WTC11 (cell line): ENCODE measurements around the gene ABHD10. TPM values are rescaled to one million over a fixed set of nuclear protein-coding genes. Genes with fewer than 3 reads are reported as not detected.

Source experiments
- ATAC-seq: fragments of 200-7000 bp; cut with Tn5 transposase; 2 replicates; pipeline ENCODE4 v1.10.0; 2021; ENCODE audit warnings: mild to moderate bottlenecking, moderate library complexity
- CTCF ChIA-PET: fragments of 300-600 bp; sonication (Branson Sonifier 250); formaldehyde crosslinking; loops from one replicate; lab custom pipeline; 2021; ENCODE audit warnings: antibody characterized with exemption; lab: Charles Lee
- POLR2A ChIA-PET: fragments of 350-600 bp; sonication (Branson Sonifier 250); formaldehyde crosslinking; loops from one replicate; lab custom pipeline; 2021; ENCODE audit warnings: antibody characterized with exemption; lab: Charles Lee
- DNase-seq: peaks from one replicate; pipeline ENCODE4 v3.0.0; 2021; ENCODE audit warnings: low spot score
- H3K27ac Mint-ChIP-seq: 2 replicates; pipeline ENCODE4 v1.8.0; 2021; ENCODE audit warnings: mixed read lengths
- H3K27me3 Mint-ChIP-seq: 2 replicates; pipeline ENCODE4 v1.8.0; 2021; ENCODE audit warnings: low read depth, mild to moderate bottlenecking, moderate library complexity, mixed read lengths
- H3K36me3 Mint-ChIP-seq: 2 replicates; pipeline ENCODE4 v1.8.0; 2021; ENCODE audit warnings: mixed read lengths
- H3K4me1 Mint-ChIP-seq: 2 replicates; pipeline ENCODE4 v1.8.0; 2022; ENCODE audit warnings: mixed read lengths
- H3K4me3 Mint-ChIP-seq: 2 replicates; pipeline ENCODE4 v1.8.0; 2021; ENCODE audit warnings: mild to moderate bottlenecking, moderate library complexity, mixed read lengths
- H3K9me3 Mint-ChIP-seq: 2 replicates; pipeline ENCODE4 v1.8.0; 2021; ENCODE audit warnings: mixed read lengths
- EMX1 ChIP-seq: fragments of 250-450 bp; sonication (Bioruptor Pico); IDR thresholded peaks from 2 replicates; pipeline ENCODE4 v1.8.0; 2021; ENCODE audit warnings: mild to moderate bottlenecking
- GABPB1 ChIP-seq: sonication (generic); formaldehyde crosslinking; IDR thresholded peaks from 2 replicates; pipeline ENCODE4 v1.8.1; 2023; ENCODE audit warnings: mild to moderate bottlenecking, missing genetic modification reagents
- HMGA2 ChIP-seq: fragments of 250-450 bp; sonication (Bioruptor Pico); IDR thresholded peaks from 2 replicates; pipeline ENCODE4 v1.4.0; 2021; ENCODE audit warnings: mild to moderate bottlenecking, moderate library complexity
- IRF2 ChIP-seq: sonication (generic); formaldehyde crosslinking; IDR thresholded peaks from 2 replicates; pipeline ENCODE4 v1.8.0; 2022; ENCODE audit warnings: low read depth, missing genetic modification reagents, borderline replicate concordance
- JUN ChIP-seq: sonication (generic); formaldehyde crosslinking; IDR thresholded peaks from 2 replicates; pipeline ENCODE4 v1.8.0; 2023; ENCODE audit warnings: mild to moderate bottlenecking, missing genetic modification reagents
- NR3C1 ChIP-seq: sonication (generic); formaldehyde crosslinking; conservative IDR thresholded peaks from 2 replicates; pipeline ENCODE4 v1.8.1; 2023; ENCODE audit warnings: low read depth, mild to moderate bottlenecking, missing genetic modification reagents
- RORB ChIP-seq: fragments of 250-450 bp; sonication (Bioruptor Pico); IDR thresholded peaks from 2 replicates; pipeline ENCODE4 v1.9.0; 2021; ENCODE audit warnings: mild to moderate bottlenecking
- SMAD4 ChIP-seq: sonication (generic); formaldehyde crosslinking; IDR thresholded peaks from 2 replicates; pipeline ENCODE4 v1.8.0; 2022; ENCODE audit warnings: mild to moderate bottlenecking, missing genetic modification reagents
- SP1 ChIP-seq: sonication (generic); formaldehyde crosslinking; conservative IDR thresholded peaks from 2 replicates; pipeline ENCODE4 v1.8.1; 2022; ENCODE audit warnings: missing genetic modification reagents
- TCF7 ChIP-seq: sonication (generic); formaldehyde crosslinking; IDR thresholded peaks from 2 replicates; pipeline ENCODE4 v1.8.0; 2022; ENCODE audit warnings: mild to moderate bottlenecking, low read depth, missing genetic modification reagents, moderate library complexity
- ZNF121 ChIP-seq: sonication (generic); formaldehyde crosslinking; IDR thresholded peaks from 2 replicates; pipeline ENCODE4 v1.8.0; 2023; ENCODE audit warnings: missing genetic modification reagents
- ZNF138 ChIP-seq: sonication (generic); formaldehyde crosslinking; conservative IDR thresholded peaks from 2 replicates; pipeline ENCODE4 v1.8.1; 2022; ENCODE audit warnings: mild to moderate bottlenecking, moderate library complexity, missing genetic modification reagents
- ZNF219 ChIP-seq: sonication (generic); formaldehyde crosslinking; IDR thresholded peaks from 2 replicates; pipeline ENCODE4 v1.8.0; 2023; ENCODE audit warnings: missing genetic modification reagents, mild to moderate bottlenecking, borderline replicate concordance
- ZNF671 ChIP-seq: fragments of 250-450 bp; sonication (Bioruptor Pico); IDR thresholded peaks from 2 replicates; pipeline ENCODE4 v1.8.0; 2021; ENCODE audit warnings: mild to moderate bottlenecking
- total RNA-seq: library from RNA; stranded (reverse); gene quantifications from 3 replicates; pipeline ENCODE4 v1.2.3, GENCODE V29; 2021
- TF ChIP-seq, protein P1 (sequence below): sonication (generic); formaldehyde crosslinking; IDR thresholded peaks from 2 replicates; pipeline ENCODE4 v1.8.0; 2022; ENCODE audit warnings: mild to moderate bottlenecking, missing genetic modification reagents
- TF ChIP-seq, protein P2 (sequence below): sonication (generic); formaldehyde crosslinking; IDR thresholded peaks from 2 replicates; pipeline ENCODE4 v1.8.0; 2023; ENCODE audit warnings: missing genetic modification reagents, mild to moderate bottlenecking, borderline replicate concordance
- TF ChIP-seq, protein P3 (sequence below): sonication (generic); formaldehyde crosslinking; IDR thresholded peaks from 2 replicates; pipeline ENCODE4 v1.8.0; 2022; ENCODE audit warnings: mild to moderate bottlenecking, missing genetic modification reagents
- TF ChIP-seq, protein P4 (sequence below): sonication (generic); formaldehyde crosslinking; IDR thresholded peaks from 2 replicates; pipeline ENCODE4 v1.8.1; 2022; ENCODE audit warnings: mild to moderate bottlenecking, missing genetic modification reagents, moderate library complexity, borderline replicate concordance
- TF ChIP-seq, protein P5 (sequence below): sonication (generic); formaldehyde crosslinking; conservative IDR thresholded peaks from 2 replicates; pipeline ENCODE4 v1.8.1; 2022; ENCODE audit warnings: mild to moderate bottlenecking, missing genetic modification reagents
- TF ChIP-seq, protein P6 (sequence below): sonication (generic); formaldehyde crosslinking; IDR thresholded peaks from 2 replicates; pipeline ENCODE4 v1.8.0; 2023; ENCODE audit warnings: mild to moderate bottlenecking, missing genetic modification reagents

ABHD10 gene
- total RNA-seq, 1 experiment from 2014 or later, result 27.6 TPM

DNA sequence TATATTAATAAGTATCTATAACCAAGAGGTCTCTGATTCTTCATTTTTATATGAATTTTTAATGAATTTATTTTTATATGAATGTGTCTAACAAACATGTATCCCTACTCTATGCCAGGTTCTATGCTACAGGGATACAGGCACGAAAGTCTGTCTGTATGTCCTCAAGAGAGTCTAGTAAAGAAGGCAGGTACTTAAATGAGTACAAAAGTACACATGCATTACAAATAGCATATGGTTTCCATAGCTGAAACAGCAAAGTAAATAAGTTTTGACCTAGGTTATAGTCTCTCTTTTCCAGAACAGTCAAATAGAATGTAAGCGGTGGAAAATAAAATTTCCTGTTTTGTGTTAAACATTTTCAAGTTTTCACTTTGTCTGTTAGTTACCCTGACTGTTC, 13.3 kb upstream of the ABHD10 start:
- no peak for DNase-seq
- TF ChIP-seq, protein P1, sequence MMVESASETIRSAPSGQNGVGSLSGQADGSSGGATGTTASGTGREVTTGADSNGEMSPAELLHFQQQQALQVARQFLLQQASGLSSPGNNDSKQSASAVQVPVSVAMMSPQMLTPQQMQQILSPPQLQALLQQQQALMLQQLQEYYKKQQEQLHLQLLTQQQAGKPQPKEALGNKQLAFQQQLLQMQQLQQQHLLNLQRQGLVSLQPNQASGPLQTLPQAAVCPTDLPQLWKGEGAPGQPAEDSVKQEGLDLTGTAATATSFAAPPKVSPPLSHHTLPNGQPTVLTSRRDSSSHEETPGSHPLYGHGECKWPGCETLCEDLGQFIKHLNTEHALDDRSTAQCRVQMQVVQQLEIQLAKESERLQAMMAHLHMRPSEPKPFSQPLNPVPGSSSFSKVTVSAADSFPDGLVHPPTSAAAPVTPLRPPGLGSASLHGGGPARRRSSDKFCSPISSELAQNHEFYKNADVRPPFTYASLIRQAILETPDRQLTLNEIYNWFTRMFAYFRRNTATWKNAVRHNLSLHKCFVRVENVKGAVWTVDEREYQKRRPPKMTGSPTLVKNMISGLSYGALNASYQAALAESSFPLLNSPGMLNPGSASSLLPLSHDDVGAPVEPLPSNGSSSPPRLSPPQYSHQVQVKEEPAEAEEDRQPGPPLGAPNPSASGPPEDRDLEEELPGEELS, result no peak
- TF ChIP-seq, protein P2, sequence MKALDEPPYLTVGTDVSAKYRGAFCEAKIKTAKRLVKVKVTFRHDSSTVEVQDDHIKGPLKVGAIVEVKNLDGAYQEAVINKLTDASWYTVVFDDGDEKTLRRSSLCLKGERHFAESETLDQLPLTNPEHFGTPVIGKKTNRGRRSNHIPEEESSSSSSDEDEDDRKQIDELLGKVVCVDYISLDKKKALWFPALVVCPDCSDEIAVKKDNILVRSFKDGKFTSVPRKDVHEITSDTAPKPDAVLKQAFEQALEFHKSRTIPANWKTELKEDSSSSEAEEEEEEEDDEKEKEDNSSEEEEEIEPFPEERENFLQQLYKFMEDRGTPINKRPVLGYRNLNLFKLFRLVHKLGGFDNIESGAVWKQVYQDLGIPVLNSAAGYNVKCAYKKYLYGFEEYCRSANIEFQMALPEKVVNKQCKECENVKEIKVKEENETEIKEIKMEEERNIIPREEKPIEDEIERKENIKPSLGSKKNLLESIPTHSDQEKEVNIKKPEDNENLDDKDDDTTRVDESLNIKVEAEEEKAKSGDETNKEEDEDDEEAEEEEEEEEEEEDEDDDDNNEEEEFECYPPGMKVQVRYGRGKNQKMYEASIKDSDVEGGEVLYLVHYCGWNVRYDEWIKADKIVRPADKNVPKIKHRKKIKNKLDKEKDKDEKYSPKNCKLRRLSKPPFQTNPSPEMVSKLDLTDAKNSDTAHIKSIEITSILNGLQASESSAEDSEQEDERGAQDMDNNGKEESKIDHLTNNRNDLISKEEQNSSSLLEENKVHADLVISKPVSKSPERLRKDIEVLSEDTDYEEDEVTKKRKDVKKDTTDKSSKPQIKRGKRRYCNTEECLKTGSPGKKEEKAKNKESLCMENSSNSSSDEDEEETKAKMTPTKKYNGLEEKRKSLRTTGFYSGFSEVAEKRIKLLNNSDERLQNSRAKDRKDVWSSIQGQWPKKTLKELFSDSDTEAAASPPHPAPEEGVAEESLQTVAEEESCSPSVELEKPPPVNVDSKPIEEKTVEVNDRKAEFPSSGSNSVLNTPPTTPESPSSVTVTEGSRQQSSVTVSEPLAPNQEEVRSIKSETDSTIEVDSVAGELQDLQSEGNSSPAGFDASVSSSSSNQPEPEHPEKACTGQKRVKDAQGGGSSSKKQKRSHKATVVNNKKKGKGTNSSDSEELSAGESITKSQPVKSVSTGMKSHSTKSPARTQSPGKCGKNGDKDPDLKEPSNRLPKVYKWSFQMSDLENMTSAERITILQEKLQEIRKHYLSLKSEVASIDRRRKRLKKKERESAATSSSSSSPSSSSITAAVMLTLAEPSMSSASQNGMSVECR (CRISPR knock-in tag), result no peak
- TF ChIP-seq TCF7 (CRISPR knock-in tag) (no peak), ZNF671 (CRISPR knock-in tag) (no peak), RORB (CRISPR knock-in tag) (no peak), ZNF219 (no peak), ZNF138 (CRISPR knock-in tag) (no peak), GABPB1 (CRISPR knock-in tag) (no peak), HMGA2 (CRISPR knock-in tag) (no peak), SP1 (CRISPR knock-in tag) (no peak), JUN (CRISPR knock-in tag) (no peak), EMX1 (no peak), ZNF121 (CRISPR knock-in tag) (no peak), IRF2 (CRISPR knock-in tag) (no peak), SMAD4 (CRISPR knock-in tag) (no peak), NR3C1 (CRISPR knock-in tag) (no peak)
- TF ChIP-seq, protein P3, sequence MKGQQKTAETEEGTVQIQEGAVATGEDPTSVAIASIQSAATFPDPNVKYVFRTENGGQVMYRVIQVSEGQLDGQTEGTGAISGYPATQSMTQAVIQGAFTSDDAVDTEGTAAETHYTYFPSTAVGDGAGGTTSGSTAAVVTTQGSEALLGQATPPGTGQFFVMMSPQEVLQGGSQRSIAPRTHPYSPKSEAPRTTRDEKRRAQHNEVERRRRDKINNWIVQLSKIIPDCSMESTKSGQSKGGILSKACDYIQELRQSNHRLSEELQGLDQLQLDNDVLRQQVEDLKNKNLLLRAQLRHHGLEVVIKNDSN (CRISPR knock-in tag), result no peak
- TF ChIP-seq, protein P4, sequence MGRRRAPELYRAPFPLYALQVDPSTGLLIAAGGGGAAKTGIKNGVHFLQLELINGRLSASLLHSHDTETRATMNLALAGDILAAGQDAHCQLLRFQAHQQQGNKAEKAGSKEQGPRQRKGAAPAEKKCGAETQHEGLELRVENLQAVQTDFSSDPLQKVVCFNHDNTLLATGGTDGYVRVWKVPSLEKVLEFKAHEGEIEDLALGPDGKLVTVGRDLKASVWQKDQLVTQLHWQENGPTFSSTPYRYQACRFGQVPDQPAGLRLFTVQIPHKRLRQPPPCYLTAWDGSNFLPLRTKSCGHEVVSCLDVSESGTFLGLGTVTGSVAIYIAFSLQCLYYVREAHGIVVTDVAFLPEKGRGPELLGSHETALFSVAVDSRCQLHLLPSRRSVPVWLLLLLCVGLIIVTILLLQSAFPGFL (CRISPR knock-in tag), result no peak
- TF ChIP-seq, protein P5, sequence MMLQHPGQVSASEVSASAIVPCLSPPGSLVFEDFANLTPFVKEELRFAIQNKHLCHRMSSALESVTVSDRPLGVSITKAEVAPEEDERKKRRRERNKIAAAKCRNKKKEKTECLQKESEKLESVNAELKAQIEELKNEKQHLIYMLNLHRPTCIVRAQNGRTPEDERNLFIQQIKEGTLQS (CRISPR knock-in tag), result no peak
- TF ChIP-seq, protein P6, sequence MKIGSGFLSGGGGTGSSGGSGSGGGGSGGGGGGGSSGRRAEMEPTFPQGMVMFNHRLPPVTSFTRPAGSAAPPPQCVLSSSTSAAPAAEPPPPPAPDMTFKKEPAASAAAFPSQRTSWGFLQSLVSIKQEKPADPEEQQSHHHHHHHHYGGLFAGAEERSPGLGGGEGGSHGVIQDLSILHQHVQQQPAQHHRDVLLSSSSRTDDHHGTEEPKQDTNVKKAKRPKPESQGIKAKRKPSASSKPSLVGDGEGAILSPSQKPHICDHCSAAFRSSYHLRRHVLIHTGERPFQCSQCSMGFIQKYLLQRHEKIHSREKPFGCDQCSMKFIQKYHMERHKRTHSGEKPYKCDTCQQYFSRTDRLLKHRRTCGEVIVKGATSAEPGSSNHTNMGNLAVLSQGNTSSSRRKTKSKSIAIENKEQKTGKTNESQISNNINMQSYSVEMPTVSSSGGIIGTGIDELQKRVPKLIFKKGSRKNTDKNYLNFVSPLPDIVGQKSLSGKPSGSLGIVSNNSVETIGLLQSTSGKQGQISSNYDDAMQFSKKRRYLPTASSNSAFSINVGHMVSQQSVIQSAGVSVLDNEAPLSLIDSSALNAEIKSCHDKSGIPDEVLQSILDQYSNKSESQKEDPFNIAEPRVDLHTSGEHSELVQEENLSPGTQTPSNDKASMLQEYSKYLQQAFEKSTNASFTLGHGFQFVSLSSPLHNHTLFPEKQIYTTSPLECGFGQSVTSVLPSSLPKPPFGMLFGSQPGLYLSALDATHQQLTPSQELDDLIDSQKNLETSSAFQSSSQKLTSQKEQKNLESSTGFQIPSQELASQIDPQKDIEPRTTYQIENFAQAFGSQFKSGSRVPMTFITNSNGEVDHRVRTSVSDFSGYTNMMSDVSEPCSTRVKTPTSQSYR, result no peak
- TF ChIP-seq, all 79 proteins: peak for 0
- POLR2A ChIA-PET, result no interaction called here
- no peak for ATAC-seq
- Mint-ChIP-seq H3K4me1 (peaks cover 17% of the 10 kb centered on the region), H3K27ac (no peak overlapping the region), H3K9me3 (no peaks in the 10 kb centered on the region), H3K27me3 (no peaks in the 10 kb centered on the region), H3K4me3 (no peak overlapping the region), H3K36me3 (peaks cover 4% of the 10 kb centered on the region)
- CTCF ChIA-PET, result interaction anchor here (1.0 kb wide), 2 partner anchors 16 to 70 kb away, joined by 4 to 5 read pairs; no protein-coding TSS in a partner anchor
